Hepatocyte (in vitro differentiated cells): Measurements from ENCODE around the gene SLC30A7.

Source experiments
- CTCF ChIP-seq: fragments of 200-600 bp; sonication (generic); IDR thresholded peaks from 2 replicates; pipeline ENCODE4 v1.5.1; 2016; ENCODE audit warnings: antibody characterized with exemption, mild to moderate bottlenecking; ENCODE audit not compliant: poor library complexity
- EZH2phosphoT487 ChIP-seq: fragments of 200-600 bp; sonication (generic); IDR thresholded peaks from one replicate; pipeline ENCODE4 v1.6.1; 2018; ENCODE audit warnings: antibody characterized with exemption, mild to moderate bottlenecking, low read depth, moderate library complexity; ENCODE audit not compliant: unreplicated experiment, severe bottlenecking

- TF ChIP-seq CTCF (no peak), EZH2phosphoT487 (no peak)
Observed at GRCh38 chr1:100952104-100952745, 56.3 kb downstream of the SLC30A7 start.
